ENCODE data around the gene PTPRN2.

PTPRN2 gene

GRCh38 chr7:158006841-158007696 is 580.6 kb downstream of the PTPRN2 start:
- no peak overlapping the region for H3K9ac ChIP-seq (ENCODE audit: low read length)
- no peaks in the 10 kb centered on the region for H3K27me3 ChIP-seq (ENCODE audit: control insufficient read depth, insufficient read depth, low read length)
- H3K27ac ChIP-seq (ENCODE audit: low read depth, low read length), result no peak overlapping the region
- H3K36me3 ChIP-seq (ENCODE audit: control insufficient read depth, insufficient read depth, low read length), result no peaks in the 10 kb centered on the region
- no peak overlapping the region for H3K4me3 ChIP-seq (ENCODE audit: low read length)
- H3K4me1 ChIP-seq (ENCODE audit: control insufficient read depth, insufficient read depth, low read length), result no peaks in the 10 kb centered on the region

- Histone ChIP-seq H3K36me3 (ENCODE audit: control insufficient read depth, insufficient read depth, low read length) (no peaks in the 10 kb centered on the region), H3K9ac (ENCODE audit: low read length) (no peak overlapping the region), H3K27me3 (ENCODE audit: control insufficient read depth, insufficient read depth, low read length) (no peaks in the 10 kb centered on the region), H3K4me3 (ENCODE audit: low read length) (no peak overlapping the region), H3K27ac (ENCODE audit: low read depth, low read length) (no peak overlapping the region), H3K4me1 (ENCODE audit: control insufficient read depth, insufficient read depth, low read length) (no peaks in the 10 kb centered on the region)
These were observed 582.1 kb downstream of the PTPRN2 start for GRCh38 chr7:158005531-158005930.

- Histone ChIP-seq H3K36me3 (ENCODE audit: control insufficient read depth, insufficient read depth, low read length) (no peaks in the 10 kb centered on the region), H3K4me1 (ENCODE audit: control insufficient read depth, insufficient read depth, low read length) (no peaks in the 10 kb centered on the region), H3K4me3 (ENCODE audit: low read length) (no peak overlapping the region), H3K9ac (ENCODE audit: low read length) (no peak overlapping the region), H3K27me3 (ENCODE audit: control insufficient read depth, insufficient read depth, low read length) (no peaks in the 10 kb centered on the region), H3K27ac (ENCODE audit: low read depth, low read length) (no peak overlapping the region)
These were observed 583.5 kb downstream of the PTPRN2 start for GRCh38 chr7:158004123-158004490.

GRCh38 chr7:158003441-158004122 is 584.0 kb downstream of the PTPRN2 start:
- Histone ChIP-seq H3K36me3 (ENCODE audit: control insufficient read depth, insufficient read depth, low read length) (no peaks in the 10 kb centered on the region), H3K27ac (ENCODE audit: low read depth, low read length) (no peak overlapping the region), H3K4me3 (ENCODE audit: low read length) (no peak overlapping the region), H3K4me1 (ENCODE audit: control insufficient read depth, insufficient read depth, low read length) (no peaks in the 10 kb centered on the region), H3K9ac (ENCODE audit: low read length) (no peak overlapping the region), H3K27me3 (ENCODE audit: control insufficient read depth, insufficient read depth, low read length) (no peaks in the 10 kb centered on the region)

GRCh38 chr7:158002486-158003080 is 585.0 kb downstream of the PTPRN2 start:
- H3K36me3 ChIP-seq (ENCODE audit: control insufficient read depth, insufficient read depth, low read length), result no peaks in the 10 kb centered on the region
- H3K27ac ChIP-seq (ENCODE audit: low read depth, low read length), result no peak overlapping the region
- H3K4me1 ChIP-seq (ENCODE audit: control insufficient read depth, insufficient read depth, low read length), result no peaks in the 10 kb centered on the region
- H3K9ac ChIP-seq (ENCODE audit: low read length), result no peak overlapping the region
- H3K27me3 ChIP-seq (ENCODE audit: control insufficient read depth, insufficient read depth, low read length), result no peaks in the 10 kb centered on the region
- H3K4me3 ChIP-seq (ENCODE audit: low read length), result no peak overlapping the region

GRCh38 chr7:158001621-158002320 is 585.9 kb downstream of the PTPRN2 start:
- no peak overlapping the region for H3K9ac ChIP-seq (ENCODE audit: low read length)
- no peak overlapping the region for H3K4me3 ChIP-seq (ENCODE audit: low read length)
- no peaks in the 10 kb centered on the region for H3K36me3 ChIP-seq (ENCODE audit: control insufficient read depth, insufficient read depth, low read length)
- H3K27me3 ChIP-seq (ENCODE audit: control insufficient read depth, insufficient read depth, low read length), result no peaks in the 10 kb centered on the region
- H3K4me1 ChIP-seq (ENCODE audit: control insufficient read depth, insufficient read depth, low read length), result no peaks in the 10 kb centered on the region
- H3K27ac ChIP-seq (ENCODE audit: low read depth, low read length), result no peak overlapping the region

- Histone ChIP-seq H3K4me1 (ENCODE audit: control insufficient read depth, insufficient read depth, low read length) (no peaks in the 10 kb centered on the region), H3K27me3 (ENCODE audit: control insufficient read depth, insufficient read depth, low read length) (no peaks in the 10 kb centered on the region), H3K36me3 (ENCODE audit: control insufficient read depth, insufficient read depth, low read length) (no peaks in the 10 kb centered on the region), H3K27ac (ENCODE audit: low read depth, low read length) (no peak overlapping the region), H3K4me3 (ENCODE audit: low read length) (no peak overlapping the region), H3K9ac (ENCODE audit: low read length) (no peak overlapping the region)
These were observed 586.6 kb downstream of the PTPRN2 start for GRCh38 chr7:158001003-158001402.

GRCh38 chr7:158000160-158000559 is 587.5 kb downstream of the PTPRN2 start:
- Histone ChIP-seq H3K36me3 (ENCODE audit: control insufficient read depth, insufficient read depth, low read length) (no peaks in the 10 kb centered on the region), H3K27ac (ENCODE audit: low read depth, low read length) (no peak overlapping the region), H3K27me3 (ENCODE audit: control insufficient read depth, insufficient read depth, low read length) (no peaks in the 10 kb centered on the region), H3K4me1 (ENCODE audit: control insufficient read depth, insufficient read depth, low read length) (no peaks in the 10 kb centered on the region), H3K4me3 (ENCODE audit: low read length) (no peak overlapping the region), H3K9ac (ENCODE audit: low read length) (no peak overlapping the region)

GRCh38 chr7:157998884-157999552 is 588.6 kb downstream of the PTPRN2 start:
- Histone ChIP-seq H3K4me3 (ENCODE audit: low read length) (no peak overlapping the region), H3K27ac (ENCODE audit: low read depth, low read length) (no peak overlapping the region), H3K9ac (ENCODE audit: low read length) (no peak overlapping the region), H3K4me1 (ENCODE audit: control insufficient read depth, insufficient read depth, low read length) (no peaks in the 10 kb centered on the region), H3K27me3 (ENCODE audit: control insufficient read depth, insufficient read depth, low read length) (no peaks in the 10 kb centered on the region), H3K36me3 (ENCODE audit: control insufficient read depth, insufficient read depth, low read length) (no peaks in the 10 kb centered on the region)

- no peaks in the 10 kb centered on the region for H3K27me3 ChIP-seq (ENCODE audit: control insufficient read depth, insufficient read depth, low read length)
These were observed 590.2 kb downstream of the PTPRN2 start for GRCh38 chr7:157997471-157997870.

GRCh38 chr7:157997080-157997440 is 590.6 kb downstream of the PTPRN2 start:
- Histone ChIP-seq H3K4me1 (ENCODE audit: control insufficient read depth, insufficient read depth, low read length) (no peaks in the 10 kb centered on the region), H3K4me3 (ENCODE audit: low read length) (no peak overlapping the region), H3K9ac (ENCODE audit: low read length) (no peak overlapping the region), H3K27ac (ENCODE audit: low read depth, low read length) (no peak overlapping the region), H3K27me3 (ENCODE audit: control insufficient read depth, insufficient read depth, low read length) (no peaks in the 10 kb centered on the region), H3K36me3 (ENCODE audit: control insufficient read depth, insufficient read depth, low read length) (no peaks in the 10 kb centered on the region)

More at GRCh38 chr7:157997471-157997870, 590.2 kb downstream of the PTPRN2 start:
- Histone ChIP-seq H3K4me3 (ENCODE audit: low read length) (no peak overlapping the region), H3K36me3 (ENCODE audit: control insufficient read depth, insufficient read depth, low read length) (no peaks in the 10 kb centered on the region), H3K4me1 (ENCODE audit: control insufficient read depth, insufficient read depth, low read length) (no peaks in the 10 kb centered on the region), H3K27ac (ENCODE audit: low read depth, low read length) (no peak overlapping the region), H3K9ac (ENCODE audit: low read length) (no peak overlapping the region)
